HAP-1 (cell line): ENCODE results near the gene MAFB.

Experiments
- DNase-seq, 2 experiments: peaks; one replicate each; pipeline ENCODE4 v3.0.0-alpha.2; 2016 to 2020; ENCODE audit warnings: low spot score in 2 of 2
- H3K27me3 ChIP-seq: fragments of 250-450 bp; sonication (Bioruptor Pico); 2 replicates; pipeline ENCODE4 v1.5.1; 2020; ENCODE audit warnings: low read depth, mild to moderate bottlenecking, moderate library complexity
- H3K36me3 ChIP-seq: fragments of 250-450 bp; sonication (Bioruptor Pico); replicated peaks from 2 replicates; pipeline ENCODE4 v1.5.1; 2020; ENCODE audit warnings: mild to moderate bottlenecking
- H3K4me1 ChIP-seq: fragments of 250-450 bp; sonication (Bioruptor Pico); 2 replicates; pipeline ENCODE4 v1.5.1; 2020; ENCODE audit warnings: mild to moderate bottlenecking
- H3K4me3 ChIP-seq: fragments of 250-450 bp; sonication (Bioruptor Pico); 2 replicates; pipeline ENCODE4 v1.5.1; 2020; ENCODE audit warnings: mild to moderate bottlenecking, moderate library complexity
- H3K9me3 ChIP-seq: fragments of 250-450 bp; sonication (Bioruptor Pico); 2 replicates; pipeline ENCODE4 v1.5.1; 2020; ENCODE audit warnings: mild to moderate bottlenecking, moderate library complexity
- in situ Hi-C: fragments of 300-500 bp; cut with MboI; formaldehyde crosslinking; loops from 3 replicates; pipeline ENCODE4 v1.14.3; 2020; ENCODE audit warnings: low sequenced_read_pairs, inconsistent platforms, mixed read lengths

MAFB gene

DNA sequence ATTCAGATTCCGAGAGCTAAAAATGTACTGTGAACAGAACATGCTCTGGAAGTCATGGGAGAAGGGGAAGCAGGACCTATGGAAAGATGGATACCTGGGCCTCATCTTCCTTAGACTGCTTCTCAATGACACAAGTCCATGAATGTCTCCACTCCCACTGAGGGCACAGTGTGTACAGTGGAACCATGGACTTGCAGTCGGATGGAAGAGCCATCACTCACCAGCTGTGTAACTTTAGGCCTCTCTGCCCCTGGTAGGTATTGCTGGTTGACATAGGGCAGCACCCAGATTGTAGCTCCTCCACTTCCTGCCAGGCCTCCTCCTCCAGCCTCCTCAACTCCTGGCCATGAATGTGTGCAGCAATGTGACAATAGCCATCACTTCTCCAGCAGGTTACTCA is 52.5 kb downstream of the MAFB start:
- H3K4me1 ChIP-seq: no peaks in the 10 kb centered on the region
- H3K4me3 ChIP-seq: no peak overlapping the region
- in situ Hi-C loops: no loop called here
- H3K9me3 ChIP-seq: no peaks in the 10 kb centered on the region
- no peak for DNase-seq
- H3K36me3 ChIP-seq: no peaks in the 10 kb centered on the region
- no peaks in the 10 kb centered on the region for H3K27me3 ChIP-seq

DNA sequence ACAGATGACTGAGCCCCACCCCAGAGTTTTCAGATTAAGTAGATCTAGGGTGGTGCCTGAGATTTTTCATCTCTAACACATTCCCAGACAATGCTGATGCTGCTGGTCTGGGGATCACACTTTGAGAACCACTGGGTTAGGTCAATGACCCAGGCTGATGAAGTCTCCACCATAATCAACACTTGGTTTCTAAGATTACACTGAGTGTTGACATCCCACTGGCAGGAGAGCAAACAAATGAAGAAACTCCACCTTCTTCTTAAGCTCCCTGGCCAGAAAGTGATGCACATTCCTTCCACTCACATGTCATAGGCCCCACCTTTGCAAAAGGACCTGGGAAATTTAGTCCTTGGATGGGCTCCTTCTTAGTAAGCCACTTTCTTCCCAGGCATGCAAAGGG is 53.1 kb downstream of the MAFB start:
- DNase-seq: no peak
- in situ Hi-C loops: no loop called here
- H3K4me3 ChIP-seq: no peak overlapping the region
- H3K27me3 ChIP-seq: no peaks in the 10 kb centered on the region
- no peaks in the 10 kb centered on the region for H3K36me3 ChIP-seq
- H3K4me1 ChIP-seq: no peaks in the 10 kb centered on the region
- no peaks in the 10 kb centered on the region for H3K9me3 ChIP-seq
